Ureter (tissue), 1 donor: ENCODE results near the gene GALNT18. TPM values are rescaled to one million over a fixed set of nuclear protein-coding genes. Genes with fewer than 3 reads are reported as not detected.
"Not testable (repeated sequence)": the region's sequence is repeated elsewhere in the genome, so short reads cannot be mapped to it uniquely, and the experiment has no call there.

Source experiments
- DNase-seq: peaks from one replicate; pipeline ENCODE4 v3.0.0-alpha.2; 2020; ENCODE audit warnings: low spot score
- total RNA-seq: library from RNA; stranded (reverse); gene quantifications from one replicate; pipeline ENCODE4 v1.2.4, GENCODE V29; 2023
- donor health status: DM: yes; HTN: yes; CAD: no.

The GALNT18 gene
- total RNA-seq, 1 donor from 2014 or later = 13.3 TPM

DNA sequence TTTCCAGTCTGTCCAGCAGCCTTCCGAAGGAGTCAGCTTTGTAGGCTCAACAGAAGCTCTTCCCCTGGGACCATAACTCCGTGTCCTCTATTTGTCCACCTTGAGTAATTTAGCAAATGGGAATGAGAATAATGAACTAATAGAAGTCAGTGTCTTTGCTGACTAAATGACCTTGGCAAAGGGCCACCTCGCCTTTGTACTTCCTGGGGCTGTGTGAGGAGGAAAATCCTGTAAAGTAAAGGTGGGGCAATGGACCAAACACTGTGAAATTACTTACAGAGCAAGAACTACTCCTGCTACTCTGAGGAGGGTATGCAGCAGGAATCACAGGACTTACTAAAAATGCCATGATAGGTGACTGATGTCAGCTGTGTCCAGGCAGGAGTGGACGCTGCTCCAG lies 232.6 kb downstream of the GALNT18 start:
- DNase-seq = no peak

DNA sequence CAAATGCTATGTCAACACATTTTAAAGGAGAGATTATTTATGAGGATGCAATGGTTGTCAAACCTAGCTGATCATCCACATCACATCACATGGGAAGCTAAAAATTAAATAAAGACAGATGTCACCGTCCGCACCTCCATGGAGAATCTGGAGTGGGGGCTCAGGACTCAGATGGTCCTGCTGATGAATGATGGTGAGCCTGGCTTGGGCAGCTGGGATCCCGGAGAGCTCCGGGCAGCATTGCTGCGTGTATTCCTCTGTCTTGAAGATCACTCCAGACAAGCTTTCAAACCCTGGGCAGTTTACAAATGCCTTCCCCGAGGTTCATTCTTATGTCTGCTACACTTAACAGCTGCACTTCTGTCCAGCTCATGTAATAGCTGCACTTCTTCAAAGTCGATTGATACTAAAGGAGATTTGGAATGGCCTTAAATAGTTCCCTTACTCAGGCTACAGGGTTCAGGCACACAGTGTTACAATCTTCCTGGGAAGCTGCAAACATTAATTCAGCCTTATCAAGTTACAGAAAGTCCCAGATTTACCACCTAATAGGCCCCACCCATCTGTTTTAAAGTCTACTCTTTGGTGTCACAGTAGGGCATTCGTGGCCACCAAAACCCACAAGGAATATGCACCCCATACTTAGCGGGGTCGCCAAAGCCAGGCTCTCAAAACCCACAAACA lies 234.0 kb downstream of the GALNT18 start:
- no peak for DNase-seq

- DNase-seq = no peak
These were observed 234.6 kb downstream of the GALNT18 start for GRCh38 chr11:11387207-11387606.

DNA sequence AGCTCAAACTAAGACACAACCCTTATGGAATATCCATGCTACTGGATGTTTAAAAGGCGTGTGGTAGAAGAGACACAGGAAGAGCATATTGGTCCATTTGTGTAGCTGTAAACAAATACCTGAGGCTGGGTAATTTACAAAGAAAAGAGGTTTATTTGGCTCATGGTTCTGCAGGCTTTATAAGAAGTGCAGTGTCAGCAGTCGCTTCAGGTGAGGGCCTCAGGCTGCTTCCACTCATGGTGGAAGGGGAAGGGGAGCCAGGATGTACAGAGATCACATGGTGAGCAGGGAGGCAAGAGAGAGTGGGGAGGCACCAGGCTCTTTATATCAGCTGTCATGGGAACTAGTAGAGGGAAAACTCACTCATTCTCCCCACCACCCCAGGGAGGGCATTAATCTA lies 237.0 kb downstream of the GALNT18 start:
- no peak for DNase-seq

GRCh38 chr11:11383995-11384394 lies 237.8 kb downstream of the GALNT18 start:
- DNase-seq = no peak

DNA sequence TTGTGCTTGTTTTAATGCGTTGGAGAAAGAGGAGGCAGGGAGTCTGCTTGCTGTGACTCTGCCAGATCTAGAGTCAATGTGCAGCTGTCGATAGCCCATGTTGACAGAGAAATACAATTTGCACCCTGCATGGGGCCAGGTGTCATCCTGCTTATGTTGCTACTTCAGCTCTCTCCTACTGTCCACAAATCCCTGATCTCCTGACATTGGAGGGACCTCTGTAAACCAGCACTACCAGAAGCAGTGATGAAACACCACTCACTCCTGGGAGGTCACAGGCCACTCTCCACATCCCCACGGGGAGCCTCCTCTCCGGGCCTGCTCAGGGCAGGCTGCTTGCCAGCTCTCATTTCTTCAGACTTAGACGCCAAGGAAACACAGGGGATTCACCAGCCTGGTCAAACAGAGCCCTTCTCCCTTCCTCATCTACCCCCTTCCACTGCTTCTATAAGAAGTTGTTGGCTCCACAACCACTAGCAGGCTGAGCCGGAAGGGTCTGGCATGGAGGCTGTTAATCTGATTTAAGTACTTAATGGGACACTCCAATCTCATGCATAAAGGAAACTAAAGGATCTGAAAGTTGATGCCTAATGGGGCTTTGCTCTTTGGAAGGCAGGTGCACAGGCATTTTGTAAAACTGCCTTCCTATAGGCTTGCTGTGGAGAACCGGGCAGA lies 238.8 kb downstream of the GALNT18 start:
- DNase-seq = no peak

GRCh38 chr11:11381471-11382105 lies 240.2 kb downstream of the GALNT18 start:
- no peak for DNase-seq

- DNase-seq = no peak
These were observed 240.9 kb downstream of the GALNT18 start for GRCh38 chr11:11380883-11381282.

GRCh38 chr11:11380340-11380739 lies 241.5 kb downstream of the GALNT18 start:
- no peak for DNase-seq

GRCh38 chr11:11379661-11380060 lies 242.1 kb downstream of the GALNT18 start:
- DNase-seq = no peak

GRCh38 chr11:11378184-11378940 lies 243.4 kb downstream of the GALNT18 start:
- DNase-seq = no peak

GRCh38 chr11:11374358-11375148 lies 247.3 kb downstream of the GALNT18 start:
- DNase-seq = no peak

GRCh38 chr11:11373934-11374333 lies 247.9 kb downstream of the GALNT18 start:
- DNase-seq = no peak

DNA sequence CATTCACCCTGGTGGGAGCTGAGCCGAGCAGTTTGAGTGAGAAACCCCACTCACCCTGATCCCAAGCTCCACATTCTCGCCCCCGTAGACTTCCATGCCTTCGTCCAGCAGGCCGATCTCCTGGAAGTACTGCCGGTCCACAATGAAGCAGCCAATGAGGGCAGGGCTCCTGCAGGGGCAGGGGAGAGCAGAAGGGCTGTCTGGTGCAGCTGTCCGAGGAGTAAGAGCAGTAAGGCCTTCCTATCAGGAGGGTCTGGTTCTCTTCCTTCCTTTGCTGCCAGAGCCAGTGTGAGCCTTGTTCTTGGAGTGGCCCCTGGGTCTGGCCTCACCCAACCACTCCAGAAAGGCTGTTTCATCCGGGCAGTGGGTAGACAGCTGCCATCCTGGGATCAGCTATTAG lies 249.3 kb downstream of the GALNT18 start:
- no peak for DNase-seq

- DNase-seq = no peak
These were observed 250.9 kb downstream of the GALNT18 start for GRCh38 chr11:11370962-11371303.

GRCh38 chr11:11370255-11370961 lies 251.4 kb downstream of the GALNT18 start:
- no peak for DNase-seq

DNA sequence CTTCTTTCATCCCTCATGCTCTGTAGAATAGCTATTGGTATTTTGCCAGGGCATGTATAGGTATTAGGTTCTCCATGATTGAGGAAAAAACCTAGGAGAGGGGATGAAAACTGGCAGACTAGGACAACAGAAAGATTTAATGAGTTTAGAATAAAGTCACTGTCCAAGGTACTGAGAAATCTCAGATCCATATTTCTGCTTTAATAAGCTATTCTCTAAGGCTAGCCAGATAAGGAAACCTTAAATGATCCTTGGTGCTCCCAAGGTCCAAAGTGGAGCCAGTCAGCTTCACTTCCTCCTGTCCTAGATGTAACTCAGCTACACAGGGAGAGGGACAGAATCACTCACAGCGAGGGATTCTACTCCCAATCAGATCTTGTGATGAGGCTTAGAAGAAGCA lies 255.0 kb downstream of the GALNT18 start:
- no peak for DNase-seq

DNA sequence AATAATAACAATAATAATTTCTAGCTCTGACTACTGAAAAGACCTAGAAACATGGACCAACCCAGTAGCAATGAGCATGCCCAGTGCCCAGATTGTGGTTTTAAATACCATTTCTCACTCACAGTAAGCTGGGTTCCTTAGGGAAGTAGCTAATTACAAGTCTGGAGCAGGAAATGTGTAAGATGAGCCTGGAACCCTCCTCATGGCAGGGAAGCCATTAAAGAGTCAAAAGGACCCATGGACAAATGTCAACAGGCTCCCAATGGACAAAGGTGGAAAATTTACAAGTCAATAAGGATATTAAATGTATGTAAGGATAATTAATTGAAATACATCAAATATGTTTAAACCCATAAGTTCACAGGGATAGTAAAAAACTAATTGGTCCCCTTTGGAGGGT lies 258.1 kb downstream of the GALNT18 start:
- DNase-seq = no peak

DNA sequence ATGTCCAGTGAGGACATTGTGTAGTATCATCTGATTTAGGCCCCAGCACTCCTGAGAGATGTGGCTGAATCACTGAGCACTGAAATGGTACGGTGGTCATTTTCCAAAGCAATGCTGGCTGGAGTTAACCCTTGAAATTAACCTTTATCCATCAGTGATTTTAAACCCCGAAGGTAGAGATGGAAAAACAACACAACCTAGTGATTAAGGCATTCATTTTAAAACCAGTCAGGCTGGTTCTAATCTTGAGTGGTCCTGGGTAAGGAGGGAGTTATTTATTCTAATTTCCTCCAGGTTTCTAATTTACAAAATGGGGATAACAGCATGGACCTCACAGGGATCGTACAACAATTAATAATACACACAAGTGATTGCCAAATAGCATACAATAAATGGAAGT lies 262.2 kb downstream of the GALNT18 start:
- DNase-seq = no peak

DNA sequence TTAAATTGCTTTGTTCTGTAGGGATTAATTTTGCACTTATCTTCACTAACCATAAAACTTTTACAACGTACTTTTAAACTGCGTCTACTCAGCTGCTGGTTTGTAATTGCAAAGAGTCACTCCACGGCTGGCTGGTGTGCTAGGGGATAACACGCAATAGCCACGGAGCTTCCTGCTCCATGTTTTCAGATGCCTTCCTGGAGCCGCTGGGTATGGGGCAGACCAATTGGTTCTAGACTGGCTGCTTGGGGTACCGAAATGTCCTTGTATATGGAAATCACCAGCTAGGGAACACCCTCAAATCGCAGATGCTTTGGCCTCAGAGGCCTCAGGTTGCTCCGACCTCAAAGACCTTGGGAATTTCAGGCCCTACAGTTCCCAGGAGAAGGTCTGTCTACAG lies 265.0 kb downstream of the GALNT18 start:
- no peak for DNase-seq

DNA sequence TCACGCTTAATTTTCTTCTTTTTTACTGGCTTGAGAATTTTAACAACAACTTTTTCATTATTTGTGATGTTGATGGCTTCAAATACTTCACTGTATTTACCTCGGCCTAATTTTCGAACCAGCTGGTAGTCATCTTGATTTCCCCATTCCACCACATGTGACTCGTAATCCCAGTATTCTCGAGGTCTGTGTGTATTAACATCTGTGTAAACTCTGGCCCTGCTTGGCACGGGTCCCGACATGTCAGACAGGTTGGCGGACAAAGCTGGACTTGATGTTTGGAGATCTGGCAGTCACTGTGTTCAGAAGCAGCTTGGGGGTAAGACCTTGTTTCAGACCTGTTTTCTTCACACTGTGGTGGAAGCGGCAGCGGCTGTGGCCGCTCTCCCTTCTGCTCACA lies 268.9 kb downstream of the GALNT18 start, which contains the start of gene CSNK2A3:
CSNK2A3 (minus strand) TSS at position 373 of the 400 bp plus-strand sequence; CDS start at position 242, 131 bp downstream.
- not testable (repeated sequence) for DNase-seq
